ENCODE data around the gene CAPNS2. TPM values are rescaled to one million over a fixed set of nuclear protein-coding genes. Genes with fewer than 3 reads are reported as not detected.

The CAPNS2 gene
- total and polyA plus RNA-seq, 8 donors, result 0.19 to 0.32 TPM; not detected in 6

DNA sequence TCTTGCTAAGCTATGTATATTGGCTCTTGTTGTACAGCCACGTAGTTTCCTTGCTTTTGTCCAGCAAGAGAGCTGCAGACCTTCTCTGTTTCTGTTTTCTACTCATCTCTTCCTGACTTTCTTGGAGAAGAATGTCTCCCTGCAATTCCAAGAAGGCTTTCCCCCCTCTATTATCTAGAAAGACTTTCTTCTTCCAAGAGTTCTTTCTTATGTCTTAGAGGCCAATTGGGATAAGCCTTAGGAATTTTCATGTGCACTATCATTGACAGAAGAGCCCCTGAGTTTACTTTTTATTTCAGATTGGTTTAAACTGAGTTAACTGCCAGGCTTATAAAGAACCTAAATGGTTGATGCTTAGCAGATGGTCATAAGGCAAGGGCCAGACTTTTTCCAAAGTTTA is 9.0 kb downstream of the CAPNS2 start:
- intact Hi-C loops (cut with DNase I), result no loop called here
- TF ChIP-seq, protein P1, sequence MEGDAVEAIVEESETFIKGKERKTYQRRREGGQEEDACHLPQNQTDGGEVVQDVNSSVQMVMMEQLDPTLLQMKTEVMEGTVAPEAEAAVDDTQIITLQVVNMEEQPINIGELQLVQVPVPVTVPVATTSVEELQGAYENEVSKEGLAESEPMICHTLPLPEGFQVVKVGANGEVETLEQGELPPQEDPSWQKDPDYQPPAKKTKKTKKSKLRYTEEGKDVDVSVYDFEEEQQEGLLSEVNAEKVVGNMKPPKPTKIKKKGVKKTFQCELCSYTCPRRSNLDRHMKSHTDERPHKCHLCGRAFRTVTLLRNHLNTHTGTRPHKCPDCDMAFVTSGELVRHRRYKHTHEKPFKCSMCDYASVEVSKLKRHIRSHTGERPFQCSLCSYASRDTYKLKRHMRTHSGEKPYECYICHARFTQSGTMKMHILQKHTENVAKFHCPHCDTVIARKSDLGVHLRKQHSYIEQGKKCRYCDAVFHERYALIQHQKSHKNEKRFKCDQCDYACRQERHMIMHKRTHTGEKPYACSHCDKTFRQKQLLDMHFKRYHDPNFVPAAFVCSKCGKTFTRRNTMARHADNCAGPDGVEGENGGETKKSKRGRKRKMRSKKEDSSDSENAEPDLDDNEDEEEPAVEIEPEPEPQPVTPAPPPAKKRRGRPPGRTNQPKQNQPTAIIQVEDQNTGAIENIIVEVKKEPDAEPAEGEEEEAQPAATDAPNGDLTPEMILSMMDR (IDR thresholded peaks at IDR 0.05), result no peak
- whole genome bisulfite sequencing, 2 donors, result 89 to 97% methylated on average over 1 of the region's 1 CpG
- H3K36me3 ChIP-seq, result no peaks in the 10 kb centered on the region
- H3K27ac ChIP-seq, result no peak overlapping the region
- no peaks in the 10 kb centered on the region for H3K27me3 ChIP-seq
- no peak overlapping the region for H3K4me3 ChIP-seq
- no peaks in the 10 kb centered on the region for H3K4me1 ChIP-seq
- FAIRE-seq, result no peak
- no peak for DNase-seq
- no peak for ATAC-seq
- H3K9me3 ChIP-seq, result no peaks in the 10 kb centered on the region

DNA sequence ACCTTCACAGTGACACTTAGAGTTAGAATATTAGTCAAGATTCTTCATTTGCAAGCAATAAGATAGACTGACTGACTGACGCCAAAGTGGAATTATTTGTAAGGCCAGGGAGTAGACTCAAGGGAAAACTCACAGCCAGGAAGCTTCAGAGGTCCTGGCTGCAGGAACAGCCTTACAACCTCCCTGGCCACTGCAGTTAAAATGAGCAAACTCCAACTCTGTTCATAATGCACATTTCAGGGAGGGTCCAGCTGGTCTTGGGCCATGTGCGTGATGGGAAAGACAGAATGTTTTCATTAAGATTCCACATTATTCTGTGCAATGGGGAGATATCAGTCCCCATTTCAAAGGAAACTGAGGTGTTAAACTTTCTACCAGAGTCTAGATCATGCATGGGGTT is 9.9 kb downstream of the CAPNS2 start:
- no peaks in the 10 kb centered on the region for H3K9me3 ChIP-seq
- ATAC-seq (no peak), FAIRE-seq (no peak)

DNA sequence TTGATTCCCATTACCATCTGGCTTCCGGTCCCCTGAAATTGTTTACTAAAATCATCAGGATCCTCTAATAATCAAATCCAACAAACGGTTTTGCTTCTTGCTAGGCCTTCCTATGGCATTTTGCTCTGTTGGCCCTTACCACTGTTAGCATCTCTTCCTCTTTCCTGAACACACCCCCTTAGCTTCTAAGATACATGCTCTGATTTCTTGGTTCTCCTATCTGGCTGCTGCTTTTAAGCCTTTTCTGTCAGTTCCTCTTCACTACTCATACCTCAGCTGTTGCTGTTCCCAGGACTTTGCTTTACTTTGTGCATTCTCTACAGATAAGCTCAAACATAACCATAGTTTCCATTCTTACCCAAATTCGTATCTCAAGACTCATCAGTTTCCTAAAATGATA is 11.4 kb downstream of the CAPNS2 start:
- no peaks in the 10 kb centered on the region for H3K36me3 ChIP-seq
- peak in 1 of 6 donors; percentile 21 for DNase-seq
- no peak overlapping the region for H3K4me3 ChIP-seq
- H3K4me1 ChIP-seq, result no peaks in the 10 kb centered on the region
- intact Hi-C loops (cut with DNase I), result no loop called here
- ATAC-seq, result peak in 3 of 4 donors; percentile 17 to 60 (median 44)
- no peaks in the 10 kb centered on the region for H3K9me3 ChIP-seq
- 55 to 58% methylated on average over 3 of the region's 3 CpGs for WGBS, 2 donors
- no peak overlapping the region for H3K27ac ChIP-seq
- TF ChIP-seq, protein P1 (IDR thresholded peaks at IDR 0.05), result no peak
- H3K27me3 ChIP-seq, result no peaks in the 10 kb centered on the region
- FAIRE-seq, result no peak

More for the DNA sequence above, 9.9 kb downstream of the CAPNS2 start:
- H3K27me3 ChIP-seq, result no peaks in the 10 kb centered on the region
- no peak overlapping the region for H3K27ac ChIP-seq
- DNase-seq, result no peak
- WGBS, 2 donors, result 89 to 91% methylated on average over 2 of the region's 2 CpGs
- H3K4me3 ChIP-seq, result no peak overlapping the region
- no peaks in the 10 kb centered on the region for H3K4me1 ChIP-seq
- TF ChIP-seq, protein P1 (IDR thresholded peaks at IDR 0.05), result no peak
- no peaks in the 10 kb centered on the region for H3K36me3 ChIP-seq
- intact Hi-C loops (cut with DNase I), result no loop called here

DNA sequence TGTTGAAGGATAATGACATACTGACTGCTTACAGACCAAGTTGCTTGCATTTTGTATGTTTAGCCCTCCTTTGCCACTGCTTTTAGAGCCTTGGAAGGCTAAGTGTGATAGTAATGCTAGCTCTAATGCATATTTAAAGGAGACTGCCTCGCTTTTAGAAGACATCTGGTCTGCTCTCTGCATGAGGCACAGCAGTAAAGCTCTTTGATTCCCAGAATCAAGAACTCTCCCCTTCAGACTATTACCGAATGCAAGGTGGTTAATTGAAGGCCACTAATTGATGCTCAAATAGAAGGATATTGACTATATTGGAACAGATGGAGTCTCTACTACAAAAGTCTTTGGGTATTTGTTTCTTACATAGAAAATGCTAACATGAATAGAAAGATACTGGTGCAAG is 19.1 kb downstream of the CAPNS2 start:
- DNase-seq (no peak), FAIRE-seq (no peak), ATAC-seq (no peak)
- H3K4me1 ChIP-seq, result no peaks in the 10 kb centered on the region
- no peaks in the 10 kb centered on the region for H3K36me3 ChIP-seq
- no peaks in the 10 kb centered on the region for H3K27me3 ChIP-seq
- intact Hi-C loops (cut with DNase I), result no loop called here
- H3K4me3 ChIP-seq, result no peak overlapping the region
- TF ChIP-seq, protein P1 (IDR thresholded peaks at IDR 0.05), result no peak
- WGBS, 2 donors, result 83 to 87% methylated on average over 2 of the region's 2 CpGs
- H3K27ac ChIP-seq, result no peak overlapping the region
- H3K9me3 ChIP-seq, result no peaks in the 10 kb centered on the region

- H3K27ac ChIP-seq, result no peak overlapping the region
- intact Hi-C loops (cut with DNase I), result no loop called here
- no peaks in the 10 kb centered on the region for H3K9me3 ChIP-seq
- WGBS, 2 donors, result 69 to 73% methylated on average over 6 of the region's 6 CpGs
- H3K4me1 ChIP-seq, result no peaks in the 10 kb centered on the region
- TF ChIP-seq, protein P1 (IDR thresholded peaks at IDR 0.05), result no peak
- no peak overlapping the region for H3K4me3 ChIP-seq
- H3K27me3 ChIP-seq, result no peaks in the 10 kb centered on the region
- DNase-seq (no peak), FAIRE-seq (no peak), ATAC-seq (no peak)
- H3K36me3 ChIP-seq, result no peaks in the 10 kb centered on the region
These were observed 22.3 kb downstream of the CAPNS2 start for GRCh38 chr16:55588799-55589198.

Measured in pancreas (tissue), 10 donors.